SU-DHL-6 (cell line): ENCODE results near the gene CXCR6.

Experiments
- CTCF ChIP-seq: fragments of 200-600 bp; sonication (generic); IDR thresholded peaks from one replicate; pipeline ENCODE4 v1.5.1; 2017; ENCODE audit warnings: antibody characterized with exemption, mild to moderate bottlenecking, low read length, moderate library complexity; ENCODE audit not compliant: insufficient read depth, poor library complexity, severe bottlenecking
- EZH2phosphoT487 ChIP-seq: fragments of 200-600 bp; sonication (generic), shearing (Covaris generic); conservative IDR thresholded peaks from 2 replicates; pipeline ENCODE4 v1.6.1; 2018; ENCODE audit warnings: mild to moderate bottlenecking, antibody characterized with exemption, low read length, moderate library complexity, mixed read lengths

- TF ChIP-seq CTCF, result no peak
- no peak for TF ChIP-seq EZH2phosphoT487
Measured at GRCh38 chr3:45942051-45942825, 1.0 kb upstream of the CXCR6 start.
